ENCODE measurements around the gene SNED1.

The SNED1 gene

DNA sequence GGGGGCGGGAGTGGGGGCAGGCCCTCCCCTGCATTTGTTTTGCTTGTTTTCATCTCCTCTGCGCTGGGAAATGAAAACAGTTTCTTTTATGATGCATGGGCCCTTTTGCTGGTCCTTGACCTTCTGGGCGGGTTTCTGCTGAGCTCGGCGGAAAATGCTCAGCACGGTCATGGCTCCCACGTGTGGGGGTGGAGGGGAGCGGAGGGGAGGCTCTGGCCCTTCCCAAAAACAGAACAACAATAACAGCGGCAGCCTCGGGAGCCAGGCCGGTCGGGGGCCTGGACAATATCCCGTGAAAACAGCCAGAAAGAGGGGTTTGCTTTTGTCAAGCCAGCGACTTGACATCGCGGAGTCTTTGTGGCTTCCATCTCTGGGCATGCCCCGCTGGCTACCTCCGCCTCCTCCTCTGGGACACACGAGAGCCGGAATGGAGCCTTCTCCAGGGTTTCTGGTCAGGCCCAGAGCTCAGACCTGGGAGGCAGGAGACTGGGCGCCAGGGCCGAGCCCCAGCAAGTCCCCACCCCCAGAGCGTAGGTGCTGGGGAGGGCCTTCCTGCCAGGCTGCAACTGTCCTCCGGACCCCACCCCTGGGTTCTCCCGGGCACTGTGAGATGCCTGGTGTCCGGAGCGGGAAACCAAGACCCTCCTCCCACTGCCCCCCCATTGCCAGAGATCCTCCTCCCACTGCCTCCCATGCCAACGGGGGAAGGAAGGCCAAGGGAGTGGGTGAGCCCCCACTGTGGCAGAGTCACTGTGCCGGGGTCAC, 35.9 kb upstream of the SNED1 start:
- no peaks in the 10 kb centered on the region for H3K36me3 ChIP-seq (ENCODE audit: control insufficient read depth, low read depth, low read length)
- no peak overlapping the region for H3K4me3 ChIP-seq (ENCODE audit: low read length)
- no peak overlapping the region for H3K27ac ChIP-seq (ENCODE audit: low read length)
- H3K9ac ChIP-seq (ENCODE audit: low read length): no peak overlapping the region
- peaks cover 5% of the 10 kb centered on the region for H3K4me1 ChIP-seq (ENCODE audit: control insufficient read depth, low read depth, low read length)
- H3K9me3 ChIP-seq (ENCODE audit: control insufficient read depth, low read depth, low read length): no peaks in the 10 kb centered on the region
- H3K27me3 ChIP-seq (ENCODE audit: control insufficient read depth, insufficient read depth, low read length): no peaks in the 10 kb centered on the region

DNA sequence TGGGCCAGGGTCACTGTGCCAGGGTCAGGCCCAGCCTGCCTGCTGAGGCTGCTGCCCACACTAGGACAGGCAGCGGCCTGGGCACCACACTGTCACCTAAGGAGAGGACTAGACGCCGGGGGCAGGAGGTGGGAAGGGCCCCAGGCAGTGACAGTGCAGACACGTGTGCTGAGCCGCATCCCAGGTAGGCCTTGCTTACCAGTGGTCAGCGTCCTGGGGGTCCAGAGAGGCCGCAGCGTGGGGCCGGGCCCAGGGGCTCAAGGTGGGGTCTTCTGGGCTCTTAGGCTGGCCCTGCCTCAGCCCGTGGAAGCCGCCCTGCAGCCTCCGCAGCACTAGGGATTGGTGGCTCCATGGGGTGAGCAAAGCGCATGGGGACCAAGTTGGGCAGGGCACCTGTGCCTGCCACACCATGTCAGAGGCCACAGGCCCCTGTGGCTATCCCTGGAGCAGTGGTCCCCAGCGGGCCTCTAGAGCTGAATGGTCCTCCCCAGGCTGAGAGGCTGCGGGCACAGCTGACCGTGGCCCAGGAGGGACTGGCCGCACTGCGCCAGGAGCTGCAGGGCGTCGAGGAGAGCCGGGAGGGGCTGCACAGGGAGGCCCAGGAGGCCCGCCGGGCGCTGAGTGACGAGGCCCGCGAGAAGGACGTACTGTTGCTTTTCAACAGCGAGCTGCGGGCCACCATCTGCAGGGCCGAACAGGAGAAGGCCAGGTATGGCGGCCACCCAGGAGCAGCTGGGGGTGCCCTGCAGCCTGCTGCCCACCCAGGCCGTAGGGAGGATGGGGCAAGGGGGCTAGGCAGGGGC, 35.2 kb upstream of the SNED1 start:
- no peak overlapping the region for H3K4me3 ChIP-seq (ENCODE audit: low read length)
- H3K4me1 ChIP-seq (ENCODE audit: control insufficient read depth, low read depth, low read length): peaks cover 5% of the 10 kb centered on the region
- H3K36me3 ChIP-seq (ENCODE audit: control insufficient read depth, low read depth, low read length): no peaks in the 10 kb centered on the region
- no peak overlapping the region for H3K27ac ChIP-seq (ENCODE audit: low read length)
- no peak overlapping the region for H3K9ac ChIP-seq (ENCODE audit: low read length)
- no peaks in the 10 kb centered on the region for H3K9me3 ChIP-seq (ENCODE audit: control insufficient read depth, low read depth, low read length)
- no peaks in the 10 kb centered on the region for H3K27me3 ChIP-seq (ENCODE audit: control insufficient read depth, insufficient read depth, low read length)

DNA sequence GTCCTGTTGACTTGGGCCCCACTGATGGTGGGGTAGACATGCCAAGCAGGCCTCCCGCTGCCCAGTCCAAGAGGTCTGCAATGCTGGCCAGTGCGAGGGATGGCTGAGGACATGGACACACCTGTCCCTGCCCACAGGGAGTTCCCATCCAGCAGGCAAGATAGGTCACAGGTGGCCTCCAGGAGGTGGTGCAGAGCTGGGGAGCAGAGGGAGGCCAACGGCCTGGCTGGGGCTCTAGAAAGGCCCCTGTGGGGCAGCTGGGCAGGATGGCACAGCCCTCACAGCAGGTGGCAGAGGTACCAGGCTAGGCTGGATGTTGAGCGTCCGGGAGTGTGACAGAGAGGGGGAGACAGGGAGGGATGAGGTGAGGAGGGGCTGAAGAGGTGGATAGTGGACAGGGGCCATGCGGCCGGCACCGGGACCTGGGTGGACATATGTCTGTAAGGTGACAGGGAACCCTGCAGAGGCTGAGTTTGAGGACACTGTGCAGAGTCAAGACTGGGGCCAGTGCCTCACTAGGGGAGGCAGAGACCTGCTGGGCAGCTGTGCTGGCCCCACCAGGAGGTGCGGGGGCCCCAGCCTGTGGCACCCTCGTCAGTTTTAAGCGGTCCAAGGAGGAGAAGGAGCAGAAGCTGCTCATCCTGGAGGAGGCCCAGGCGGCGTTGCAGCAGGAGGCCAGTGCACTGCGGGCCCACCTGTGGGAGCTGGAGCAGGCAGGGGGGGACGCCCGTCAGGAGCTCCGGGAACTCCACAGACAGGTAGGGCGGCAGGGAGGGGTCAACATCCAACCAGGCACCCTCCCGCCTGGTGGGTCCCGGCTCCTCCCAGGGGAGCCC, 34.3 kb upstream of the SNED1 start:
- Histone ChIP-seq H3K27me3 (ENCODE audit: control insufficient read depth, insufficient read depth, low read length) (no peaks in the 10 kb centered on the region), H3K27ac (ENCODE audit: low read length) (no peak overlapping the region), H3K9me3 (ENCODE audit: control insufficient read depth, low read depth, low read length) (no peaks in the 10 kb centered on the region), H3K36me3 (ENCODE audit: control insufficient read depth, low read depth, low read length) (no peaks in the 10 kb centered on the region), H3K4me3 (ENCODE audit: low read length) (no peak overlapping the region), H3K9ac (ENCODE audit: low read length) (no peak overlapping the region), H3K4me1 (ENCODE audit: control insufficient read depth, low read depth, low read length) (peaks cover 5% of the 10 kb centered on the region)

DNA sequence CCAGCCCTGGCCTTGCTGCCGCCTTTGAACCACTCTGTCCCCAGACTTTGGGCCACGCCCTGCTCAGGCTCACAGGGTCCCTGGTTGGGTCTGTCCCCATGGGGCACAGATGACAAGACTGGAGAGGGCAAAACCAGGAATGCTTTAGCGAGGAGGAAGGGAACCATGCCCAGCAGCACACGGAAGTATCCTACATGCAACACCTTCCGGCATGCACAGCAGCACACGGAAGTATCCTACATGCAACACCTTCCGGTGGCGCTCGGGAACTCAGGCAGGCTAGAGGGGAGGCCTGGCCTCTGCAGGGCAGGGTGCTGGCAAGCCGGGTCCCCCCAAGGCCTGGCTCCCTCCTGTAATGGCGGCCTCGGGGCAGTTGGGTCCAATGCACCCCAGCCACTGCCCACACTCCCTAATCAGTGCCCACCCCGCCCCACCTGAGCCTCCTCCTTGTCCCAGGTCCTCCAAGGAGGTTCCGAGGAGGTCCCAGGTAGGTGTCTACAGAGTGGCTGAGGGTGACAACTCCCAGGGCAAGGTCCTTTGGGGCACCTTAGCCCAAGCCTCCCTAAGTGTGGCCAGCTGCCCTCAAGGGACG, 33.6 kb upstream of the SNED1 start:
- Histone ChIP-seq H3K9ac (ENCODE audit: low read length) (no peak overlapping the region), H3K9me3 (ENCODE audit: control insufficient read depth, low read depth, low read length) (no peaks in the 10 kb centered on the region), H3K27ac (ENCODE audit: low read length) (no peak overlapping the region), H3K4me1 (ENCODE audit: control insufficient read depth, low read depth, low read length) (peaks cover 5% of the 10 kb centered on the region), H3K27me3 (ENCODE audit: control insufficient read depth, insufficient read depth, low read length) (no peaks in the 10 kb centered on the region), H3K36me3 (ENCODE audit: control insufficient read depth, low read depth, low read length) (no peaks in the 10 kb centered on the region), H3K4me3 (ENCODE audit: low read length) (no peak overlapping the region)

DNA sequence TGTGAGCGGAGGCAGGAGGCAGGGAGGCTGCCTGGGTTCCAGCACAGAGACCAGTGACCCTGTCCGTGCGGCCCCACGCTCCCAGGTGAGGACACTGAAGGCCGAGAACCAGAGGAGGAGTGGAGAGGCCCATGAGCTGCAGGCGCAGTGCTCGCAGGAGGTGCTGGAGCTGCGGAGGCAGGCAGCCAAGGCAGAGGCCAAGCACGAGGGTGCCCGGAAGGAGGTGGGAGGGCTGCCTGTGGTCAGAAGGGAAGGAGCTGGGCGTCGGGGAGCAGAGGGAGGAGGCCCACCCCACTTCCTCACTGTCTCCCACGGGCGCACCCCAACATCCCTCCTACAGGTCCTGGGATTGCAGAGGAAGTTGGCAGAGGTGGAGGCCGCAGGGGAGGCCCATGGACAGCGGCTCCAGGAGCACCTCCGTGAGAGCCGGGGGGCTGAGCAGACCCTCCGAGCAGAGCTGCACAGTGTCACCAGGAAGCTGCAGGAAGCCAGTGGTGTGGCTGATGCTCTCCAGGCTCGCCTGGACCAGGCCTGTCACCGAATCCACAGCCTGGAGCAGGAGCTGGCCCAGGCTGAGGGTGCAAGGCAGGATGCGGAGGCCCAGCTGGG, 33.0 kb upstream of the SNED1 start:
- Histone ChIP-seq H3K36me3 (ENCODE audit: control insufficient read depth, low read depth, low read length) (no peaks in the 10 kb centered on the region), H3K27me3 (ENCODE audit: control insufficient read depth, insufficient read depth, low read length) (no peaks in the 10 kb centered on the region), H3K4me3 (ENCODE audit: low read length) (no peak overlapping the region), H3K9ac (ENCODE audit: low read length) (no peak overlapping the region), H3K27ac (ENCODE audit: low read length) (no peak overlapping the region), H3K9me3 (ENCODE audit: control insufficient read depth, low read depth, low read length) (no peaks in the 10 kb centered on the region), H3K4me1 (ENCODE audit: control insufficient read depth, low read depth, low read length) (peaks cover 5% of the 10 kb centered on the region)

DNA sequence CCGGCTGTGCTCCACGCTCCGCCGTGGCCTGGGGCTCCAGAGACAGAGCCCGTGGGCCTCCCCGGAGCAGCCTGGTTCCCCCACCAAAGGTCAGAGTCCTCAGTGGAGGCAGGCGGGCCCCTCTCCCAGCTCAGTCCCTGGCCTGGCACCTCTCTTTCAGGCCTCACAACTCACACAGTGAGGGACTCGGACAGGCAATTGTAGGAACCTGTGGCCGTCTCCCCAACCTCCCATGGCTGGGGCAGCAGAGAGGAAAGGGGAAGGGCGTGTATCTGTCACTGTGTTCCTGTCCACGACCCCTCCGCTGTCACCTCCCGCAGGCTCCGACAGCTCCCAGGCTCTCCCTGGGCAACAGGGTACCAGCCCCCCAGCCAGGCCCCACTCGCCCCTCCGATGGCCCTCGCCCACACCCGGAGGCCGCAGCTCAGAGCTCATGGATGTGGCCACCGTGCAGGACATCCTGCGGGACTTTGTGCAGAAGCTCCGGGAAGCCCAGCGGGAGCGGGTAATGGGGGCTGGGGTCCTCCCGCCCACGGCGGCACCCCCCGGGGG, 32.4 kb upstream of the SNED1 start:
- Histone ChIP-seq H3K27ac (ENCODE audit: low read length) (no peak overlapping the region), H3K36me3 (ENCODE audit: control insufficient read depth, low read depth, low read length) (no peaks in the 10 kb centered on the region), H3K9ac (ENCODE audit: low read length) (no peak overlapping the region), H3K4me3 (ENCODE audit: low read length) (no peak overlapping the region), H3K27me3 (ENCODE audit: control insufficient read depth, insufficient read depth, low read length) (no peaks in the 10 kb centered on the region), H3K9me3 (ENCODE audit: control insufficient read depth, low read depth, low read length) (no peaks in the 10 kb centered on the region), H3K4me1 (ENCODE audit: control insufficient read depth, low read depth, low read length) (peaks cover 5% of the 10 kb centered on the region)

DNA sequence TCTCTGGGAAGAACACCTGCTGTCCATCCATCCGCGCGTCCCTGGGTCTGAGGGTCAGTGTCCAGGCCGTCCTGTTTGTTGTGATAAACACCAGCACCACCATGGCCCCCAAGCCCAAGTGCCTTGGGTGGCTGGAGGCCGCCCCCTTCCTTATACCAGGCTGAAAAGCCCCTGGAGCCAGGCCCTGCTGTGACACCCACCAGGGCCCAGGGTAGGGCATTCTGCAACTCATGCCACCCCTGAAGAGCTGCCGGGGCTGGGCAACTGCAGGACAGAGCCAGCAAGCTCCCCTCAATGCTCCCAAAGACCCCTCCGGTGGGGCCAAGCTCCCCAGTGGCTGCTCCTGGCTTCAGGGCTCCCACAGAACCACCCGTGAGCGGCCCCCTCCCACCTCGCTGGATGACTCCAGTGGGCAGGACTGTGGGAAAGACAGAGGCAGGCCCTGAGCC, 31.9 kb upstream of the SNED1 start:
- Histone ChIP-seq H3K4me3 (ENCODE audit: low read length) (no peak overlapping the region), H3K36me3 (ENCODE audit: control insufficient read depth, low read depth, low read length) (no peaks in the 10 kb centered on the region), H3K27me3 (ENCODE audit: control insufficient read depth, insufficient read depth, low read length) (no peaks in the 10 kb centered on the region), H3K27ac (ENCODE audit: low read length) (no peak overlapping the region), H3K9ac (ENCODE audit: low read length) (no peak overlapping the region), H3K4me1 (ENCODE audit: control insufficient read depth, low read depth, low read length) (peaks cover 5% of the 10 kb centered on the region), H3K9me3 (ENCODE audit: control insufficient read depth, low read depth, low read length) (no peaks in the 10 kb centered on the region)

DNA sequence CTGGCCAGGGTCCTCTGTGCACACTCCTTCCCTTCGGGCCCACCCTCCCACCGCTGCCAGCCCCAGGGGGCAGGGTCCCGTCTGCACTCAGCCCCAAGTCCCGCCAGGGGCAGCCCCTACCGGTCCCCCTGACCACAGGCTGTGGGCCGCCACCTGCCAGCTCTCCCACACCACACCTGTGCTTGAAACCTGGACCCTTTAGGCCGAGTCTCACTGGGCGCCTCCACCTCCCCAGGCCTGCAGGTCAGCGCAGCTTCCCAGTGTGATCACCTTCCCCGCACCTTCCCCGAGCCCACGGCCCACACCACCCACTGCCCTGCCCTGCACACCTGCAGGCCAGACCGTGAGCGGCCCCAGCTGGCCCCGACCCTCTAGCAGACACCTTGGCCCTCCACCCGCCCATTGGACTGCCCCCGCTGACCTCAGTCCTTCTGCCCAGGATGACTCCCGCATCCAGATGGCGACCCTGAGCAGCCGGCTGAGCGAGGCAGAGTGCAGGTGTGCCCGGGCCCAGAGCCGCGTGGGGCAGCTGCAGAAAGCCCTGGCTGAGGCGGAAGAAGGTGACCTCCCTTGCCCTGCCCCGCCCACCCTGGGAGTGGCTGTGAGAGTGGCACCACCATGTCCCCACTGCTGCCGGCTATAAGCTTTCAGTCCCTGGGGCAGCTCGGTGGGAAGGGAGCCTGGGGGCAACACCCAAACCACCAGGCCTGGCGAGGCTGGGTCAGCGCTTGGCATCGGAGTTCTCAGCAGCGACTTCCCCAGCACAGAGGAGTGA, 31.3 kb upstream of the SNED1 start:
- Histone ChIP-seq H3K4me3 (ENCODE audit: low read length) (no peak overlapping the region), H3K4me1 (ENCODE audit: control insufficient read depth, low read depth, low read length) (peaks cover 5% of the 10 kb centered on the region), H3K36me3 (ENCODE audit: control insufficient read depth, low read depth, low read length) (no peaks in the 10 kb centered on the region), H3K27ac (ENCODE audit: low read length) (no peak overlapping the region), H3K27me3 (ENCODE audit: control insufficient read depth, insufficient read depth, low read length) (no peaks in the 10 kb centered on the region), H3K9ac (ENCODE audit: low read length) (no peak overlapping the region), H3K9me3 (ENCODE audit: control insufficient read depth, low read depth, low read length) (no peaks in the 10 kb centered on the region)

DNA sequence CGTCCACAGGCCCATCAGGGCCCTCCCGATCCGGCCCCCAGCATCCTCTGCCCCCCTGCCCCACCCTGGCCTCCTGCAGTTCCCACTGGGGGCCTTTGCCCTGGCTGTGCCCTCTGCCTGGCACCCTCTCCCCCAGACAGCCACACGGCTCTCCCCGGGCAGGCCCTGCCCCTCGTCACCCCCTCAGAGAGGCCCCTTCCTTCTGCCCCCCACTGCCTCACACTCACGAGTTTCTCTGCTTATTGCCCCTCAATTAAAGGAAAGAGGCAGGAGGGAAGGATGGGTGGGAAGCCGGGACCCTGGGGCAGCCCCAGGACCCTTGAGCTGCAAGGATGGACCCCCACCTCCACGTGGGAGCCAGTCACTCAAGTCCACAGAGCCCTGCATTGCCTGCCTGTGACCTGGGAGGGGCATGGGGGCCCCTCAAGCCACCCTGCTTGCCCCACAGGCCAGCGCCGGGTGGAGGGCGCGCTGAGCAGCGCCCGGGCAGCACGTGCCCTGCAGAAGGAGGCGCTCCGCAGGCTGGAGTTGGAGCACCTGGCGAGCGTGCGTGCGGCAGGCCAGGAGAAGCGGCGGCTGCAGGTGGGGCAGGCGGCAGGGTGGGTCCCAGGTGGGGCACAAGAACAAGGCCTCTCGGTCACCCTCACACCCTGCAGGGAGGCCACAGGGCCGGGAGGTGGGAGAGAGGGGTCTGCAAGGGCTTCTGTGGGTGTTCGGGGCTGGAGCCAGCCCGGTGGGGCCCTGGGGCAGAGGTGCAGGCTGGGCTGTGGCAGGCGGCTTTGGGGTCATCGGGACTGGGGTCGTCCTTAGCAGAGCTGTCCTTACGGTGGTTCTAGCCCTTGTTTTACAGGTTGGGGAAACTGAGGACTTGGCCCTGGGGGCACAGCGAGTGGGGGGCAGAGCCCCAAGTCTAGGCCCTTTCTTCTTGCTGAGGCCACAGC, 30.5 kb upstream of the SNED1 start:
- no peaks in the 10 kb centered on the region for H3K4me1 ChIP-seq (ENCODE audit: control insufficient read depth, low read depth, low read length)
- no peak overlapping the region for H3K9ac ChIP-seq (ENCODE audit: low read length)
- H3K27ac ChIP-seq (ENCODE audit: low read length): no peak overlapping the region

More for the DNA sequence above, 30.5 kb upstream of the SNED1 start:
- Histone ChIP-seq H3K27me3 (ENCODE audit: control insufficient read depth, insufficient read depth, low read length) (no peaks in the 10 kb centered on the region), H3K4me3 (ENCODE audit: low read length) (no peak overlapping the region), H3K36me3 (ENCODE audit: control insufficient read depth, low read depth, low read length) (no peaks in the 10 kb centered on the region), H3K9me3 (ENCODE audit: control insufficient read depth, low read depth, low read length) (no peaks in the 10 kb centered on the region)

Data from iPS-18a (cell line).